Kidney (tissue), 14 donors: ENCODE data around the gene VTI1A. TPM values are rescaled to one million over a fixed set of nuclear protein-coding genes. Genes with fewer than 3 reads are reported as not detected.

Source experiments
- DNase-seq, 5 donors: peaks; one replicate each; pipeline ENCODE4 v3.0.0-alpha.2; 2013 to 2020
- FAIRE-seq: peaks from 2 replicates; lab custom pipeline; 2012; peaks lifted over from hg19 to GRCh38; lab: Jason Lieb, UNC
- H3K27ac ChIP-seq, 2 donors: one replicate each; pipeline ENCODE4 v1.7.0; 2013; ENCODE audit warnings: low read depth in 2 of 2, low read length in 2 of 2, inconsistent platforms in 1 of 2
- H3K27me3 ChIP-seq: one replicate; pipeline ENCODE4 v1.7.1; 2013; ENCODE audit warnings: low read length, inconsistent platforms; ENCODE audit not compliant: control insufficient read depth, insufficient read depth
- H3K36me3 ChIP-seq, 3 donors: one replicate each; pipeline versions ENCODE4 v1.7.0 to v1.7.1; 2013; ENCODE audit warnings: low read length in 3 of 3, control low read depth in 1 of 3, inconsistent platforms in 1 of 3; ENCODE audit not compliant: insufficient read depth in 3 of 3, control insufficient read depth in 2 of 3
- H3K4me1 ChIP-seq, 3 donors: one replicate each; pipeline versions ENCODE4 v1.7.0 to v1.7.1; 2013; ENCODE audit warnings: low read length in 3 of 3, inconsistent platforms in 1 of 3, low read depth in 1 of 3; ENCODE audit not compliant: control insufficient read depth in 2 of 3, insufficient read depth in 2 of 3
- H3K4me3 ChIP-seq, 3 donors: one replicate each; pipeline versions ENCODE4 v1.7.0 to v1.8.1; 2013; ENCODE audit warnings: low read length in 3 of 3, control low read depth in 1 of 3, inconsistent platforms in 1 of 3
- H3K9ac ChIP-seq, 3 donors: one replicate each; pipeline versions ENCODE4 v1.7.0 to v1.7.1; 2013; ENCODE audit warnings: low read length in 3 of 3, control low read depth in 1 of 3, inconsistent platforms in 1 of 3
- H3K9me3 ChIP-seq, 3 donors: one replicate each; pipeline versions ENCODE4 v1.7.0 to v1.7.1; 2013; ENCODE audit warnings: low read length in 3 of 3, control low read depth in 1 of 3, inconsistent platforms in 1 of 3; ENCODE audit not compliant: control insufficient read depth in 2 of 3, insufficient read depth in 1 of 3
- intact Hi-C: fragments of 100-400 bp; cut with DNase I; formaldehyde crosslinking; loops from one replicate; pipeline ENCODE4 v1.11.1; 2022
- polyA plus RNA-seq: library from polyadenylated mRNA; stranded (reverse); fragments of 350-450 nt; fragmentation: Illumina TruSeq; extraction: RNeasy Lipid Tissue Mini Kit (QIAGEN cat#74804); gene quantifications from one replicate; pipeline ENCODE4 v1.2.3, GENCODE V29; 2014; ENCODE audit warnings: low read depth, low replicate concordance; ENCODE audit not compliant: insufficient read depth
- total RNA-seq: library from RNA; stranded (reverse); fragmentation: NEBNext Ultra II Directional; extraction: Animal tissue kit (Norgen Biotek cat#: 25700); gene quantifications from one replicate; pipeline ENCODE4 v1.2.1, GENCODE V29; 2021
- TF ChIP-seq, protein P1 (sequence below): IDR thresholded peaks from 3 replicates; pipeline ENCODE4 v1.5.1; 2012; ENCODE audit warnings: mild to moderate bottlenecking, moderate library complexity, borderline replicate concordance; ENCODE audit not compliant: insufficient read depth; ENCODE audit errors: extremely low read depth
- donor health status: control.
- donor health status: control.
- donor health status: control.
- donor health status: control.
- donor health status: control.
- donor health status: DM: yes; HTN: yes; CAD: no.
- donor health status: Normal renal cell carcinoma (clear cell type).

Gene VTI1A
- total and polyA plus RNA-seq, 2 donors from 2014 or later = 9.2 to 41.8 TPM

DNA sequence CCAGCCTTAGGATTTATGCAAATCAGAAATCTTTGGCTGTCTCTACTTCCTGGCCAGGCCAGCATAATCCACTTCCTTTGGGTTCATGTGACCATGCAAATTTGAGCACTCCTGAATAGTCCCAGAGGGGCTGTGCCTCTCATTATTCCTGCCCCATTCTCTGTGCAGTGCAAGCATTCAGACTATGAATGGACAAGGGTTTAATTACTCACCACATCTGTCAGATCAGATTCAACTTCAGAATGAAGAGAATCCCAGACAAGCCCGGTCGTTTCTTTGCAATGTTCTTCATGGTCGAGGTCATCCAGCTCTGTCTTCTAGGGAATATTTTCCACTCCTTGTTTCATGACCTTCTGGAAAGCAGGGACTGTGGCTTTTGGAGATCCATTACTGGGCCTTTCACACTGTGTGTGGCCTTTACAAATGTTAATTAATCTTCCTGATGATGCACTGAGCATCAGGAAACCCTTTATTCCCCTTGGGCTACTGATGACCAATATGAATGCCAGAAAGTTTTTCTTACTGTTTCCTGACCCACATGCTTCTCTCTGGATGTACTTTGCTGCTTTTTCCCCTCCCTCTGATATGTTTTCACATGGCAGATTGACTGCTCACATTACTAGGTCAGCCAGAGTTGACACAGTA, 285.4 kb downstream of the VTI1A start:
- Histone ChIP-seq H3K4me1 (peaks cover 0 to 7% (median 3%) of the 10 kb centered on the region in 3 donors), H3K27ac (no peak overlapping the region), H3K9me3 (no peaks in the 10 kb centered on the region), H3K36me3 (no peaks in the 10 kb centered on the region), H3K9ac (no peak overlapping the region), H3K4me3 (no peak overlapping the region), H3K27me3 (no peaks in the 10 kb centered on the region)
- DNase-seq = no peak
- no peak for FAIRE-seq
- TF ChIP-seq, protein P1, sequence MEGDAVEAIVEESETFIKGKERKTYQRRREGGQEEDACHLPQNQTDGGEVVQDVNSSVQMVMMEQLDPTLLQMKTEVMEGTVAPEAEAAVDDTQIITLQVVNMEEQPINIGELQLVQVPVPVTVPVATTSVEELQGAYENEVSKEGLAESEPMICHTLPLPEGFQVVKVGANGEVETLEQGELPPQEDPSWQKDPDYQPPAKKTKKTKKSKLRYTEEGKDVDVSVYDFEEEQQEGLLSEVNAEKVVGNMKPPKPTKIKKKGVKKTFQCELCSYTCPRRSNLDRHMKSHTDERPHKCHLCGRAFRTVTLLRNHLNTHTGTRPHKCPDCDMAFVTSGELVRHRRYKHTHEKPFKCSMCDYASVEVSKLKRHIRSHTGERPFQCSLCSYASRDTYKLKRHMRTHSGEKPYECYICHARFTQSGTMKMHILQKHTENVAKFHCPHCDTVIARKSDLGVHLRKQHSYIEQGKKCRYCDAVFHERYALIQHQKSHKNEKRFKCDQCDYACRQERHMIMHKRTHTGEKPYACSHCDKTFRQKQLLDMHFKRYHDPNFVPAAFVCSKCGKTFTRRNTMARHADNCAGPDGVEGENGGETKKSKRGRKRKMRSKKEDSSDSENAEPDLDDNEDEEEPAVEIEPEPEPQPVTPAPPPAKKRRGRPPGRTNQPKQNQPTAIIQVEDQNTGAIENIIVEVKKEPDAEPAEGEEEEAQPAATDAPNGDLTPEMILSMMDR = no peak
- intact Hi-C loops = no loop called here

DNA sequence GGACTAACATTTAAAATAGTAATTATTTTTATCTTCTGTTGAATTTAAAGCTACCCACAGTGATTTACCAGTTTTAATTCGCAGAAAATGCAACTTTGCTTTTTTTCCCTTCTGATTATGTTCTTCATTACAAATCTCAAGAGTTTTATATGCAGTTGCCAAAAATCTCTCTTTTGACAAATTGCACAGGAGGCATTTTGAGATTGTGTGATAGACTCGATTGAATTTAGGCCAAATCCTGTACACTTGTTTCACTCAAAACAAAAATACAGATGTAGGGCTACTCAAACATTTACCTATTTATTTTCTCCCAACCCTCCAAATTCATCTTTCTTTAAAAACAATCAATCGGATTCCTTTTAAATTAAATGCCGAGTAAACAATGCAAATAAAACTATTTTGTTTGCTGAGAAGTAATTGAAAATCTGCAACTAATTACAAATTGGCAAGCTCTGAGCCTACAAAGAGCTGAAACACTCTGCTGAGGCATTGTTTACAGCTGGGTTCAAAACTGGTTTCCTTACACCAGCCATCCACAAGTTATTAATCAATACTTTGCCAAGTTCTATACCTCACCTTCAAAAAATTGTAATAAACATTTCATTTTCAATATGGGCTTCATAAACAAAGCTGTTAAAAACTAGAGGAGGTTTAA, 288.2 kb downstream of the VTI1A start:
- DNase-seq (no peak), FAIRE-seq (no peak)
- Histone ChIP-seq H3K27ac (no peak overlapping the region), H3K27me3 (no peaks in the 10 kb centered on the region), H3K36me3 (no peaks in the 10 kb centered on the region), H3K9ac (no peak overlapping the region), H3K4me1 (peaks cover 0 to 7% (median 3%) of the 10 kb centered on the region in 3 donors), H3K9me3 (no peaks in the 10 kb centered on the region), H3K4me3 (no peak overlapping the region)
- intact Hi-C loops = no loop called here
- TF ChIP-seq, protein P1 = no peak

DNA sequence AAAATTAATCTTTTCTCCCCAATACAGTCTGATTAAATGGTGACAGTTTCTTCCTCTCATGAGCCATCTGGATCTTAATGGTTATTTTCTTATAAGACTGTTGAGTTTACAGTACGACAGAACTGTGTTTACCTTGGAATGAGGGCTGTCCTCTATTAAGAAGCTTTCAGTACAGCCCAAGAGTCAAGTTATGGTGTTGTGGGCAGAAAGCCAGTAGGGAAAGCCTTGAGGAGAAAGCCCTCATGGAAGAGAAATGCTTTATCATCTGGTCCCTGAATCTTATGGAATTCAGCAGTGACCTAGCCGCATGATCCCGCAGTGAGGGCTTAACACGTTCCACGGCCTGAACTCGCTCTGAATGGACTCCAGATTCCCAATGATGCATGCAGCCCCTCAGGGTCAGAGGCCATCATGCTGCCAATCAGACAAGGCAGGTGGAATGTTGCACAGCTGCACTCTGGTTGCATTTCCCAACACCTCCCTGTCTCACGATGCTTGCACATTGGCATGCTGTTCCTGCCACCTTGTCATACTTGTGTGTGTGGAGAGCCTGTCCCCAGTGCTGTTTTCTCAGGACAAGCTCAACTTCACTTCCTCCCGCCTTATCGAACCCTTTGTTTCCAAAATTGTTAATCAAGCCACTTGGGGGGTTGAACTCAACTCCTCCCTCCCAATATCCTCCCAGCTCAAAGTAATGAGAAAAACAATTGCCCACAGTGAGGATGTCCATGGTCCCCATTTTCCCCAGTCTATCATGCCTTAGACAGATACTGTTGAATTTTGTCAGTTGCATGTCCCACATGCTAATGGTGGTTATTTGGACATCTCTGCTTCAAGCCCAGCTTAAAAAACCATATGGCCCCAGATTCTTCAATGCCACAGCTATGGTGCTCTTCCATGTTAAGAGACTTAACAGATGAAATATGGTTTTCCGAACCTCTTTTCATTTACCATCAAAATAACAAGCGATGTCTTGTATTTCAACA, 291.9 kb downstream of the VTI1A start:
- no peak for FAIRE-seq
- Histone ChIP-seq H3K36me3 (no peaks in the 10 kb centered on the region), H3K27me3 (no peaks in the 10 kb centered on the region), H3K27ac (no peak overlapping the region), H3K9me3 (no peaks in the 10 kb centered on the region), H3K4me1 (peaks cover 0 to 5% (median 4%) of the 10 kb centered on the region in 3 donors), H3K4me3 (no peak overlapping the region), H3K9ac (no peak overlapping the region)
- intact Hi-C loops = no loop called here
- peak in 3 of 5 donors; percentile 32 to 93 (median 71) for DNase-seq
- TF ChIP-seq, protein P1 = no peak
